CD4-positive, alpha-beta T cell treated with Interleukin-17A for 1 hour (primary cell): ENCODE data around the gene SGCD.

Experiments used
- DNase-seq: peaks from one replicate; pipeline ENCODE4 v3.0.0-alpha.2; 2020

The SGCD gene

GRCh38 chr5:156715287-156715686, 388.3 kb downstream of the SGCD start:
- DNase-seq: no peak

GRCh38 chr5:156716591-156717380, 389.8 kb downstream of the SGCD start:
- DNase-seq: no peak

GRCh38 chr5:156718985-156719384, 392.0 kb downstream of the SGCD start:
- DNase-seq: no peak

- DNase-seq: no peak
Measured at GRCh38 chr5:156722358-156722757, 395.4 kb downstream of the SGCD start.

- no peak for DNase-seq
Measured at GRCh38 chr5:156735477-156735876, 408.5 kb downstream of the SGCD start.

- DNase-seq: no peak
Measured at GRCh38 chr5:156741516-156741915, 414.6 kb downstream of the SGCD start.

- no peak for DNase-seq
Measured at GRCh38 chr5:156753846-156754245, 426.9 kb downstream of the SGCD start.

- DNase-seq: no peak
Measured at GRCh38 chr5:156755421-156756087, 428.6 kb downstream of the SGCD start.

GRCh38 chr5:156758011-156758791, 431.2 kb downstream of the SGCD start:
- no peak for DNase-seq

- DNase-seq: no peak
Measured at GRCh38 chr5:156759156-156759555, 432.2 kb downstream of the SGCD start.

- no peak for DNase-seq
Measured at GRCh38 chr5:156762771-156763170, 435.8 kb downstream of the SGCD start.

- no peak for DNase-seq
Measured at GRCh38 chr5:156764176-156764971, 437.4 kb downstream of the SGCD start.

GRCh38 chr5:156774273-156774672, 447.3 kb downstream of the SGCD start:
- no peak for DNase-seq

- no peak for DNase-seq
Measured at GRCh38 chr5:156778139-156778706, 451.3 kb downstream of the SGCD start.

GRCh38 chr5:156778752-156779151, 451.8 kb downstream of the SGCD start:
- DNase-seq: no peak

GRCh38 chr5:156779436-156779835, 452.5 kb downstream of the SGCD start:
- DNase-seq: no peak

GRCh38 chr5:156783092-156783491, 456.1 kb downstream of the SGCD start:
- no peak for DNase-seq

- no peak for DNase-seq
Measured at GRCh38 chr5:156794687-156795086, 467.7 kb downstream of the SGCD start.

GRCh38 chr5:156798201-156798600, 471.2 kb downstream of the SGCD start:
- DNase-seq: no peak

- DNase-seq: no peak
Measured at GRCh38 chr5:156799171-156799570, 472.2 kb downstream of the SGCD start.

GRCh38 chr5:156800929-156801328, 474.0 kb downstream of the SGCD start:
- no peak for DNase-seq

- DNase-seq: no peak
Measured at GRCh38 chr5:156802501-156802900, 475.5 kb downstream of the SGCD start.

GRCh38 chr5:156803404-156803803, 476.4 kb downstream of the SGCD start:
- DNase-seq: no peak
